HG02610 (cell line): ENCODE measurements around the gene GPN3.
"Not testable (repeated sequence)": the region's sequence is repeated elsewhere in the genome, so short reads cannot be mapped to it uniquely, and the experiment has no call there.

Experiments
- ATAC-seq: cut with Tn5 transposase; IDR thresholded peaks from one replicate; pipeline ENCODE4 v1.9.1; 2021; ENCODE audit warnings: mild to moderate bottlenecking, moderate library complexity; ENCODE audit not compliant: unreplicated experiment

Gene GPN3

DNA sequence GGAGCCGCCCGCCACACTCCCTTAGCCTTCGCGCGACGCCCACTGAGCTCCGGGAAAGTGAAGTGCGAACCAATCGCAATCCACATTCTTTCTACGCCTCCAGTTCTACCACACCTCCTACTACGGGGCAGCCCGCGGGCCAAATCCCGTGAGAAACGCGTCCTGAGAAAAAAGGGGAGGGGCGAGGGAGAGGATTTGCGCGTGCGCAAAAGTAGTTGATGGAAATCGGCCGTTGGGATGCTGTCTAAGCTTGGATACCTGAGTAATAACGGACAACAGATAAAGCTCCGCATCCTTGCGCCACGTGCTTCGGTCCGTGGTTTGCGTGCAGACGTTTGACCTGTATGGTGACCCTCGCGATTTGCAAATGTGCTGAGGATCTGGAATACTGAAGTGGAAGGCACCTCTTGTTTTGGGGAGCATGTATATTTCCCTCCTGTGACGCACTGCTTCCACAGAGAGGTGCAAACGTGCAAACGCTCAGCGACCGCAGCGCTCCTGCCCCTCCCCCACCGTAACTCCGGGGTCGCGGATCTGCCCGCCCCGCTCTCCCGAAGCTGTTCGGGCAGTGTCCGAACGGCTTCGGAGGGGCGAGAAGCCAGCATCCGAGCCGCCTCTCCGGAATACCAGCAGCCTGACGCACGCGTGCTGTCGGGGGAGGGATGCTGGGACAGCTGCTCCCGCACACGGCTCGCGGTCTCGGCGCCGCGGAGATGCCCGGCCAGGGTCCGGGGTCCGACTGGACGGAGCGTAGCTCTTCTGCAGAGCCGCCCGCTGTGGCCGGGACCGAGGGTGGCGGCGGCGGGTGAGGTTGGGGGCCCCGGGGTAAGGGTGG lies at the start of gene GPN3, which contains the start of gene FAM216A:
TSS of gene GPN3 (minus strand) at position 44 of the 835 bp plus-strand sequence. CDS start 54 bp downstream, outside the sequence.
TSS of gene FAM216A (plus strand) at position 632 of the 835 bp plus-strand sequence. CDS start at position 663, 31 bp downstream.
- peak; percentile 69 for ATAC-seq

DNA sequence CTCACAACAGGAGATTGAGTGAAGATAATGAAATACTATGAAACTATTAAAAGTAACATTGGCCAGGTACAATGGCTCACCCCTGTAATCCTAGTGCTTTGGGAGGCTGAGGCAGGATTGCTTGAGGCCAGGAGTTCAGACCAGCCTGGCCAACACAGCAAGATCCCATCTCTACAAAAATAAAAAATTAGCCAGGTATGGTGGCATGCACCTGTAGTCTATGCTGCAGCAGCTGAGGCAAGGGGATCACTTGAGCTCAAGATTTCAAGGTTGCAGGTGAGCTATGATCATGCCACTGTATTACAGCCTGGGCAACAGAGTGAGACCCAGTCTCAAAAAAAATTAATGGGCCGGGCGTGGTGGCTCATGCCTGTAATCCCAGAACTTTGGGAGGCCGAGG lies 48.9 kb upstream of the GPN3 start:
- ATAC-seq = no peak

DNA sequence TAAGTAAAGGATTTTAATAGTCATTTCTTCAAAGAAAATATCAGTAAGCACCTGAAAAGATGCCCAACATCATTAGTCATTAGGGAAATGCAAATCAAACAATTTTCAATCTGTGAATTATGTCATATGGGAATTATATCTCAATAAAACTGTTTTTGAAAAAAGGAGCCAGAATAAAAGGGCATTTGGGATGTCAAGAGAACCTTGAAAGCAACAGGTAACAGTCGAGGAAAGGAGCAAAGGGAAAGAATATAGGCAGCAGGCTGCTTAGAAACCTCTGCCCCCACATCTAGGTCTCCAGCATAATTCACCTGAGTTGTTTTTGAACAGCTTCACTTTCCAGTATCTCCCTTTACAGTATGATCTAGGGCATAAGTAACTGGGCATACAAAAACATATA lies 46.3 kb upstream of the GPN3 start:
- no peak for ATAC-seq

DNA sequence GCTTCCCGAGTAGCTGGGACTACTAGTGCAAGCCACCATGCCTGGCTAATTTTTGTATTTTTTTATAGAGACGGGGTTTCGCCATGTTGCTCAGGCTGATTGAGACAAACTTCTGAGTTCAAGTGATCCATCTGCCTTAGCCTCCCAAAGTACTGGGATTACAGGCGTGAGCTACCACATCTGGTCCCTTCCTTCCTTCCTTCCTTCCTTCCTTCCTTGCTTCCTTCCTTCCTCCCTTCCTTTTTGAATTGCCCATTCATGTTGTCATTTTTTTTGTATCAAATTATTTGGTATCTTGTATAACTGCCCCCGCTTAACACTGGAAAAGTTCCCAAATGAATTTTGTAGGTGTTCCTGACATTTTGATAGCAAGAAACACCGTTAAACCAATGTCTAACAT lies 45.8 kb upstream of the GPN3 start:
- ATAC-seq = no peak

DNA sequence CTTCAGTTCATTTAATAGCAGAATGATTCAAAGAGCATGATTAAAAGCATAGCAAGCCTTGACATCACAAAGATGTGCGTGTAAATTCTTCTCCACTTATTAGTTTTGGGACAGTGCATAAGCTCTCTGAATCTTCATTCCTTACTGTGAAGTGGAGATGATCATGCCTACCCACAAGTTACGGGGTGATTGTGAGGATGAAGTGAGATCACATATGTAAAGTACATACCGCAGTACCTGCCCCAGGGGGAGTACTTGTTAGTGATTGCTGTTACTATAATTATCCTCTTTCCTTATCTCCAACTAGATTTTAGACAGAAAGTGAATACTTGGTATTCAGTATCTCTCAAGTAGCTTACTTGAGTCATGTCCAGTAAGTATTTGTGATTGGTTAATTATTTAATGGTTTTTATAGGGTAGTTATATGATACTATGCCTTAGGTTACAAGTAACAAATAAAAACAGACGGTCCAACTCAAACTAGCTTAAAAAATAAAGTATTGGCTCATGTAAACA lies 40.1 kb upstream of the GPN3 start:
- no peak for ATAC-seq

DNA sequence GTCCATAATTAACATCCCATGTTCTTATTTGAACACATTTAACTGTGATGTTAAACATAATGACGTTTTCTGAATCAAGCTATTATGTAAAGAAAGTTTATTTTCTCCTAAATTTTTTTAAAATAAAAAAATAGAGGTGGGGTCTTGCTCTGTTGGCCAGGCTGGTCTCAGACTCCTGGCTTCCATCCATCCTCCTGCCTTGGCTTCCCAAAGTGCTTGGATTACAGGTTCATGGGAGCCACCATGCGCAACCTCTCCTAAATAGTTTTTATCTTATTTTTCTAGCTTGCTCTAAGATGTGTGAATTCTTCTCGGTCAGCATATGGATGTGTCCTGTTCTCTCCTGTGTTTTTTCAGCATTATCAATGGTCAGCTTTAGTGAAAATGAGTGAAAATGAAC lies 37.3 kb upstream of the GPN3 start:
- no peak for ATAC-seq

DNA sequence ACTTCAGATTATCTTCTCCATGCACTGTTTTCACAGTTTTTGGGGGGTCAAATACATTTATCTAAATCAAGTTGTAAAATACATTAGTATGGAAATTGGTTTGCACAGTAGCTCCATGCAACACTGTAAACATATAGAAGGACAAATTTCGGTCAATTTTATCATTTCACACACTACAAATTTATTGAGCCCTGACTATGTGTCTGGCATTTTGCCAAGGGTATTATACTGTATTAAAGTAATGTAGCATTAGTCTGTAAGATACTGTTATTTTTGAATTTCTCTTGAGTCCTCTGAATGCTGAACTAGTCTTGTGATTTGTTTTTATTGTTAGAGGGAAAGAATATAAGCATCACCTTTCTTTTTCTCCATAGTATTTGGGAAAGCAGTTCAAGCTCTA lies 35.4 kb upstream of the GPN3 start:
- ATAC-seq = no peak

DNA sequence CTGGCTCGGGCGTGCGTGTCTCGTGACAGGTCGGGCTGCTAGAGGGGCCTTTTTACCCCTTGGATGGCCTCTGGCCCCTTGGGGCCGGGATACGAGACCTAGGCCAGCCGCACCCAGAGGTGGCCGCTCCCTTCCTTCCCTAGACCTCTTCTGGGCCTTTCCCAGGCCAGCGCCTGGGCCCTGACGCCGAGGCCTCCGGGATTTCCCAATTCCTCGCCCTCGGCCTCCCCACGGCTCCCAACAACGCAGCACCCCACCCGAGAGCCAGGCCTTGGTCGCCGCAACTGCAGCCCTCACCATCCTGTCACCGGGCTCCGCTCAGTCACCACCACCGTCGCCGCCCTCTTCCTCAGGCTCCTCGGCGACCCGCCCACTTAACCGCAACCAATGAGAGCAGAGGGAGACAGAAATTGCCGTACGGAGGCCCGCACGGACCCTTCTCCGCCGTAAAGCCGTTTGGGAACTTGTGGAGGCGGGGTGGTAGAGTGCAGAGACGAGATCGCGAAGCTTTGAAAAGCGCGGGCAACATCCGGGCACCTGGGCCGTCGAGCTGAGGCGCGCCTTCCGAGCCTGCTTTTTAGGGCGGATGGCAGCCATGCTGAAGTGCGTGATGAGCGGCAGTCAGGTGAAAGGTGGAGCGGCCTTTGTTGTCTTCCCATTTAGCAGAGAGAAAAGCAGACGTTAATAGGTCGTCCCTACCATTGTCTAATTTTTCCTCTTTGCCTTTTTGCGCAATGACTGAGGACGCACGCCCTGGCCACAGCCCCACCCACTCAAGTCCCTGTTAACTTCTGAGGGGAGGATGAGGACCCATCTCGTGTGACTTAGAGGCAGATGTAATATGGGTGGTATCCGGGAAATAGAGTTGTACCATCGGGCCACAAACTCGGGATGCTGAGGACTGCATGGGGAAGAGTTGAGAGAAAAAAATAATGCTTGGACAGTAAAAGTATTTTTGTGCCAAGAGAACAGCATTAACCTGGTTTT lies 34.0 kb upstream of the GPN3 start, which contains the start of the genes RAD9B and VPS29:
TSS of gene RAD9B (plus strand) at position 580 of the 987 bp plus-strand sequence. CDS start at position 587, 7 bp downstream.
TSS of gene VPS29 (minus strand) at position 360 of the 987 bp plus-strand sequence. CDS start at position 300, 60 bp downstream.
- ATAC-seq = peak; percentile 91

DNA sequence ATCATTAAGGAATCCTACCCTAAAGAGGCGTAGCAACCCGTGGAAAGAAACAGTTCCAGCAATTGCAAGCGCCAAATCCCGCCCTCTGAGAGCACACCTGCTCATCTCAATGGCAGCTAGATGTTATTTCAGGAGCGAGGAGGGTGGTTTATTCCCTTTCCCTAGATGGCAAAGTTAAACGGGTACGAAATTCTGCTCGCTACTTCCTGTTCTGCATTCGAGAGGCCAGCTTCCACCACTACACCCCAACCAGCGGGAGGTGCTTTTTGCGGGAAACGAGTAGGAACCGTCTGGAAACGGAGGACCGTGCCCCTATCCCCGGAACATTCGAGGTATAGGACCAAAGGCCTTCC lies 33.3 kb upstream of the GPN3 start:
- ATAC-seq = peak; percentile 10

DNA sequence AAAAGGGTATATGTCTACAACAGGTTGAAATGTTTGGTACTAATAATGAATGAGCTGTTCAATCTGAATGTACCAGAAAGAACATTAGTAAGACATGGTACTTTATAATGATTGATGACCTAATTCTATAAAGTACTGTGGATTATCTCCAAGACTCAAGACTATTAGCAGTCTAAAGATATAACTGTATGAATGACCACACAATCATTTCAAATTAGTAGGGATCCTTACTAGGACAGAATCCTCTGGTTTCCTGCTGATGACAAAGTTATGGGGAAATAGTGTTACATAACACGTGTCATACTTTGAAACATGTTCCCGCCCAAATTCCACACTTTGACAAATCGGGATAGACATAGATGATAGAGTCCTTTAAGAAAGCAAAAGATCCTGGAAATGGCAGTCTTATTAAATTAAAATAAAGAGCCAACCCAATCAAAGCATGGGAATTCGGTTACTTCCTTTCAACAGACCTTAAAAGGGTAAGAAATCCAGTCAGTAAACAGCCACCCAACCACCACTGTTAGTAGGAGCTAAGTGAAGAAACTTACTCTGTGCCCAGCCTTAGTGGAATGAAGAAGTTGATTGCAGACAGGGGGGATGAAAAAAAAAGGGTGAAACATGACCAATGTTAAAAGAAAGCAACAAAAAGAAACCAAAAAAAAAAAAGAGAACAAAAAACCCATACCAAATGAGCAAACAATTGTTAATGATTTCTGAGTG lies 31.1 kb upstream of the GPN3 start:
- no peak for ATAC-seq

DNA sequence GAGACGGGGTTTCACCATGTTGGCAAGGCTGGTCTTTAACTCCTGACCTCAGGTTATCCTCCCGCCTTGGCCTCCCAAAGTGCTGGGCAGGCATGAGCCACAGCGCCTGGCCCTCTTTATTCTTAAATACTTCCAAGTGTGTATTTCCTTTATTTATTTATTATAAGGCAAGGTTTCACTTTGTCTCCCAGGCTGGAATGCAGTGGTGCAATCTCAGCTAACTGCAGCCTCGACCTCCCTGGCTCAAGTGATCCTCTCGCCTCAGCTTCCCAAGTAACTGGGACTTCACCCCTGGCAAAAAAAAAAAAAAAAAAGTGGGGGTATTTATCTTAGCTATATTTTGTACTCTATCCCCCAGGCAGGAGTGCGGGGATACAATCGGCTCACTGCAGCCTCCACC lies 7.4 kb upstream of the GPN3 start:
- ATAC-seq = no peak

DNA sequence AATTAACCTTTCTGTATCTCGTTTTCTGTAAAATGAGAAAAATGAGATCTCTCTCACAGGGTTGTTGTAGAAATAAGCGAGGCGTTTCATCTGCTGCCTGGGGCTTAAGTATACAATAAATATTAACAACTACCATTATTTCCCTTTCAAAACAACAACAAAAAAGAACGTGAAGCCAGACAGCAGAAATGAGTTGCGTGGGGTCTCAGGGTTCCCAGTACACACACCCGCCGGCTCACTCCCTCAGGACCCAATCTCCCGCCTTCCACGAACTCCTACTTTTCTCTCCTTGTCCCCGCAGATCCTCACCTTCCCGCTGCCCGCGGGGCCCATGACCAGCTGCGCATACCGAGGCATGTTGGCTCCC lies 227 bp downstream of the GPN3 start:
- no peak for ATAC-seq

DNA sequence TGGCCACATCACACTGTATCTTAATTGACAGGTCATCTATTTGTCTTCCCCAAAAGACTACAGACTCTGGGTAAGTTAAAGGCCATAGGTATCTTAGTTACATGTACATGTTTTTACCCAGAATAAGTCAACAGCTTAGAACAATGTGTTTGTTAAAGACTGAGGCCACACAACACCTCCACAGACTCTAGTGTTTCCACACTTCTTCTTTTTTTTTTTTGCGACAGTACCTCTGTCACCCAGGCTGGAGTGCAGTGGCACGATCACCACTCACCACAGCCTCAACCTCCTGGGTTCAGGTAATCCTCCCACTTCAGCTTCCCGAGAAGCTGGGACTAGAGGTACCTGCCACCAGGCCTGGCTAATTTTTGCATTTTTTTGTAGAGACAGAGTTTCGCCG lies 1.3 kb downstream of the GPN3 start:
- ATAC-seq = no peak

DNA sequence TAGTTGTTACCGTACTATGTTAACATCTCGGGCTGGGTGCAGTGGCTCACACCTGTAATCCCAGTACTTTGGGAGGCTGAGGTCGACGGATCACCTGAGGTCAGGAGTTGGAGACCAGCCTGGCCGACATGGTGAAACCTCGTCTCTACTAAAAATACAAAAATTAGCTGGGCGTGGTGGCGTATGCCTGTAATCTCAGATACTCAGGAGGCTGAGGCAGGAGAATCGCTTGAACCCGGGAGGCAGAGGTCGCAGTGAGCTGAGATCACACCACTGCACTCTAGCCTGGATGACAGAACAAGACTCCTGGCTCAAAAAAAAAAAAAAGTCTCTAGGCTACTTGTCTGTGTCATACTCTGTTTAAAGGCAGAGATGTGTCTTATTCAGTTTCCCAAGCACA lies 2.3 kb downstream of the GPN3 start:
- not testable (repeated sequence) for ATAC-seq

DNA sequence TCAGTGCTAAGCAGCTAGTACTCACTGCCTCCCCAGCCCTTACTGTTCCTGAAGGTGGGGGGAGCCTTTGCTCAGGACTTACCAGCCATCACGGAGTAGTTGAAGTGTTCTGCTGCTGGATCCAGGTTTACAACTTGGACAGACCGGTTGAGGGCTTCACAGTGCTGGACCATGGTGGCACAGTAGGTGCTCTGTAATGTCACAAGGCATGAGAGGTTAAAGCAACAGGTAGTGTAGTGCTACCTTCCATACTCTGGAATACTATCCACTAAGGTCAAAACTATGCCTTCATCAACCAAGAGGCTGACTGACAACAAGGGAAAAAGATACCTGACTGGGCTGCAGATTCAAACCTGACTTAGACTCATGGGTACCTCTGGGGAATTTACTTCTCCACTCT lies 3.0 kb downstream of the GPN3 start:
- no peak for ATAC-seq

DNA sequence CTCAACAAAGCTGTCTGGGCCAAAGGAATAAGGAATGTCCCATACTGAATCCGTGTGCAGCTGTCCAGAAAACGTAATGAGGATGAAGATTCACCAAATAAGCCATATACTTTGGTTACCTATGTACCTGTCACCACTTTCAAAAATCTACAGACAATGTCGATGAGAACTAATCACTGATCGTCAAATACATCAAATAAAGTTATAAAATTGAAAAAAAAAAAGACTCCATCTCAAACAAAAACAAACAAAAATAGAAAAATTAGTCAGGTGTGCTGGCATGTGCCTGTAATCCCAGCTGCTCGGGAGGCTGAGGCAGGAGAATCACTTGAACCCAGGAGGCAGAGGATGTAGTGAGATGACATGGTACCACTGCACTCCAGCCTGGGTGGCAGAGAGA lies 6.9 kb downstream of the GPN3 start:
- ATAC-seq = not testable (repeated sequence)

DNA sequence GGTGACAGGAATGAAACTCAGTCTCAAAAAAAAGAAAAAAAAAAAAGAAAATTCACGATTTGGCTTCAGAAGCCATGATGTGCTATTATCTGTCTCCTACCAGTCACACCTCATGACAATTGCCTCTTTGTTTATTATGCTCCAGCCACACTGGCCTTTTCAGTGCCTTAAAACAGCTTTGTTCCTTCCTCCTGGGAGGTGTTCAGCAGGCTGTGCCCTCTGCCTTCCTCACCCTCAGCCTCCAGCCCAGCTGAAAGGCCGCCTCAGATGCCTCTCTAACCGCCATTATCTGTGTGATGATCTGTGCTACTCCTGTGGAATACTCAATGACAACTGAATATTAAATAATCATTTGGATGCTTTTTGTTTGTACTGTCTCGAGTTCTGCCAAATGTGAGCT lies 9.3 kb downstream of the GPN3 start:
- no peak for ATAC-seq

DNA sequence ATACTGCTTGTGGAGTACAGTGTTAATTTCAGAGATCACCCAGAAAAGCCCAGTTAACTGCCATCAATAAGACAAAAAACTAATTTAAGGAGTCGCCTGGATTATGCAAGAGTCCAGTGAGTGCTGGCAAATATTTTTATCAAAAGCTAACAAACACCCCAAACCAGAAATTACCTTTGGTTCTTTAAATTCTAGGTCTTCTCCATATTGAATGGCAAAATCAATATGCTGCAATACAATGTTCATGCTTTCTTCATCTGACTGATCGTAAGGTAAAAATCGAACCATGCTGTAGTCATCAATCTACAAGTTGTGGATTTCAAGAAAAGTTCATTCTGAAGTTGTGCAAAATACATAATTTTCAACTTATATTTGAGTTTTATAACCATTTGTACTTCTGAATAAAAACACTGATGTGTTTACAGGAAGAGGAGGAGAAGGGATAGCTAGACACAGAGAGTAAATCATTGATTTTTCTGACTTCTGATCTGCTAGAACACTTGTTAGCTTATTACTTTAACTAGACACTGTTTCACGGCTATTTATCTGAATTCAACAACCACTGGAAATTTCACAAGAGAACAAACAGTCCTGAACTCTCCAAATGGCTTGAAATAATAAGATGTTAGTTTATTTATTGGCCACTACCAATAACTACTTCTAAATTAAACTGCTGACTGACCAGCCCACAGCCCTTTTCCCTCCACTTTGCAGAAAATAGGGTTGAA lies 14.3 kb downstream of the GPN3 start:
- ATAC-seq = no peak

DNA sequence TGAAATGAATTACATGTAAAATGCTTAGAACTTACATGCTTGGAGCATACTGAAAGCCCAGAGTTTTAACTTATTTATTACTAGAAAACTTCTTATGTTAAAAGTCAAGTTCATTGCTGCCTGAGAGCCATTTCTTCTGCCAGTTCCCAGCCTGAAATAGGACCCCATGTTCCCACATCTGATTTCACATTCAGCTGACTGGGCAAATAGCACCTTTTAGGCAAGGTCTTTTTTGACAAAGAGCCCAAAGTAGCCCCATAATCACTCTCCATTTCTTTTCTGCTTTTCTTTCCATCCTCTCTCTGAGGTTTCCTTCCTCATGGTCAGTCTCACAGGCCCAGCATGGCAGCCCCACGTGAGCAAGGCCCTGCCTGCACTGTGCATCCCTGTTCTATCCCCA lies 16.8 kb downstream of the GPN3 start:
- no peak for ATAC-seq
